ENCODE results near the gene RIOX2.
"Not testable (repeated sequence)": the region's sequence is repeated elsewhere in the genome, so short reads cannot be mapped to it uniquely, and the experiment has no call there.

Gene RIOX2

DNA sequence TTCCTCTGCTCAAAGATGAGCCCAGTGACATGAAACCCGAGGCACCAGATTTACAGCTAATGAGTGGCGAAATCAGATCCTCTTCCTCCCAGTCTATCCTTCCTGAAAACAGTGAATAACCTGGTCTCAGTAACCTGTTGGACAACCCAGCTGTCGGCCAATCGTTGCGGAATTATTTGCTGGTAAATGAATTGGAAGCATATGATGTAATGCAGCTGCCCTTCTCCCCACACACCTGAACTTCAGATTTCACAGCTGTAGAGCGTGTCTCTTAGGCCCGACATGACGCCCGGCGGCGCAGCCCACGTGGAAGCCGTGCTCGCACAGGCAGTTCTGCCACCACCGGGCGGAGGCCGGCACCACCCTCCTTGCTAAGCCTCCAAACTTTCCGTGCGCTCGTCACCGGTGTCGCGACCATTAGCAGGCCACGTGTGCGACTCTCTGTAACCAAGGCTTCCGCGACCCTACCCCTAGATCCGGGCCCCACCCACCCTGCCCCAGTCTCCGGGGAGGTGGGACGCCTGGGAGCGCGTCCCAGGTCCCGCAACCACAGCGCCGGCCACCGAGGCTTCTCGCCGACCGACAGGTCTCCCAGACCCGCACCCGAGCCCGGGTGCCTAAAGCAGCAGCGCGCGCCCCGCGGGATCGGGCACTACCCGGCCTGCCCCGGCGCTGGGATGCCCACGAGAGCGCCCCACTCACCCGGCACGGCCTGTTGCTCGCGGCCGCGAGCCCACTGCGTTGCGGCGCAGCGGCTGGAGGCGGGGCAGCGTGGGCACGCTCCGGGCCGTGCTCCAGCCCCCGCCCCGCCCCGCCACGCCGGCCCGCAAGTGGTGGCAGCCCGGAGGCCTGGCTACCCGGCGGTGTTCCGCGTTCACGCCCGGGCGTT lies at the start of gene RIOX2:
TSS of gene RIOX2 (minus strand) at position 753 of the 889 bp plus-strand sequence. CDS start 4,838 bp downstream, outside the sequence.
- peak; percentile 77 to 84 for DNase-seq

DNA sequence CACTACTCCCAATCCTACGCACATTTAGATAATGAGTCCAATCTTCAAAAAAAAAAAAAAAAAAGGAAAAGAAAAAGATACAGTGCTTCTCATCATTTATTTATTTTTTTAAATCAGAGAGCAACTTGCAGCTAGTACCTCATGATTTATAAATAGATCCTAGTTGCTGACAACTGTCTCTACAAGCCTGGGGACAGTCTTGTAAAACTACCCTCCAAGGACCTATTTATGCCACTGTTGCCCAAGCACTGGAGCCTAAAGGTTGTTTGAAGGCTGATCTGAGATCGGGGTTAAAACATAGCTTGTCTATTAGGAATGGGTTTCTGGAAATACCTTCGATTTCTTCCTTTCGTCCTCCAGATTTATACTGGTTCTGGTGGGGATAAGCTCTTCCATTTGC lies 48.2 kb upstream of the RIOX2 start:
- no peak for DNase-seq

DNA sequence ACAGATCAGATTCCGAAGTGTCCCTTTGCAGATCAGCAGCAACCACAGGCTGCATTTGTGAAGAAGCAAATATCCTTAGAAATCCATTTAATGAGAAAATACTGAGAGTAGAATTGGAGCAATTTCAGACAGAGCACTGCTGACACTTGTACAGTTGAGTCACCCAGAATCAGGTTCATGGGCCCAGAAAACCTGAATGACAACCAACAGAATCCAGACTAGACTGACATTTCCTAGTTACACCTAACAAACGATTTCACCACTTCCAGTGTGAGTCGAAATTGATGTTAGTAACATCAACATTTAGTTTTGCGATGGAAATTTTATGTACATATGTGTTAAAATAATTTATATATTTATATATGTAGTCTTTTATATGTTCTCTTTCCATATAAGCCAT lies 46.1 kb upstream of the RIOX2 start:
- DNase-seq, result no peak

DNA sequence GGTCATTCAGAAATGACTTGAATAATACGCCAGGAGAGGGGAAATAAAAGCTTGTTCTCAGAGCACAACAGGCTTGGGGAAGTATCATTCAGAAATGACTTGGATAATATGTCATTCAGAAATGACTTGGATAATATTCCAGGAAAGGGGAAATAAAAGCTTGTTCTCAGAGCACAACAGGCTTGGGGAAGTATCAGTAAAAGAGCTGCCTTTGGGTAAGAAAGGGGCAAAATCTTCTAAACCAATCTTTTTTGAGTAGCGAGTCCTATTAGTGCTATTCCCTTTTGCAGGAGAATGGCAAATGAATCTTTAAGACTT lies 42.0 kb upstream of the RIOX2 start:
- no peak for DNase-seq

DNA sequence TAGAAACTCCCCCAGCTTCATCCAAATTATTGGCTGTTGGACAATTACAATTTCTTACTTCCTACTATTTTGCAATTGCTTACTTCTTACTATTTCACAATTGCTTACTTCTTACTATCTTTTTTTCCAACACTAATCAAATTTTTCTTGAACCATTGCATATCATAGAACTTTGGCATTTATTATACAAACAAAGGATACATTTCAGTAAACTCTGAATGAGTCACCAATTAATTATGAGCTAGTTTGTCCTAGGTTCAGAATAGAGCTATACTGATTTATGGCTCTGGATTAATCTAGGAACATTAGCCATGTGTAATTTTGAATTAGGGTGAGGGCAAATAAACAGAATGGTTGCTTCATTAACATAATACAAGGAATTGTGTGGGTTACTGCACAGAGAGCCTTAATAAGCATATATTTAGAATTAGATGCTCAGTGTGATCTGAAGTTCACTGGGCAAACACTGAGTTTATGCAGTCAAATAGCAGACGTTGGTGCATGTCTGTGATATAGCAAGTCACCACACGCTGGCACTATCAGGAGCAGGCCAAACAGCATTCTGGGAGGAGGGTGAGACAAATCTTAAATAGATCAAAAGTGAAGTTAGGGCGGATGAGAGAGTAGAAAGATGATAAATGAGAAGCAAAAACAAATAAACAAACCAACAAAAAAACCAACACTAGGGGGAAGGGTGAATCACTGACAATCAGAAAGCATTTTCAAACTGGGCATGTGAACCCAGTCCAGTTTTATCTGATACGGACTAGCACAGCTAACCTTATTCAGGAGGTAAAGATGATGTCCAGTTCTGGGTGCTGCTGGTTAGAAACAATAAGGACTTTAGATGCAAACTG lies 41.4 kb upstream of the RIOX2 start:
- no peak for DNase-seq

DNA sequence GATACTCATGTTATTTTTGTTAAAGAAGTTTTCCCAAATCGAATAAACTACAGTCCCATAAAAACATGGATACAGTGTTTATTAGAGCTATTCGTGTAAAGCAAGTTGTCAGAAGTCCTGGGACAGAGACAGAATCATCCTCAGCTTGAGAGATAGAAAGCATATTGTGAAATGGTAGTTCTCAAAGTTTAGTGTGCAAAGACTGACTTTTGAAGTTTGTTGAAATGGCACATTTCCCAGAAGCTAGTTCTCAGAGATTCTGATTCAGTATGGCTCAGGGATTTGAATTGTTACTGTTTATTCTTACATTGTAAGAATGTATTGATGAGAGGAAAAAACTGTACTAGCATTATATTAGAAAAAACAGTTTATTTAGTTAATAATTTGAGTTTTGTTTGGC lies 40.7 kb upstream of the RIOX2 start:
- no peak for DNase-seq

DNA sequence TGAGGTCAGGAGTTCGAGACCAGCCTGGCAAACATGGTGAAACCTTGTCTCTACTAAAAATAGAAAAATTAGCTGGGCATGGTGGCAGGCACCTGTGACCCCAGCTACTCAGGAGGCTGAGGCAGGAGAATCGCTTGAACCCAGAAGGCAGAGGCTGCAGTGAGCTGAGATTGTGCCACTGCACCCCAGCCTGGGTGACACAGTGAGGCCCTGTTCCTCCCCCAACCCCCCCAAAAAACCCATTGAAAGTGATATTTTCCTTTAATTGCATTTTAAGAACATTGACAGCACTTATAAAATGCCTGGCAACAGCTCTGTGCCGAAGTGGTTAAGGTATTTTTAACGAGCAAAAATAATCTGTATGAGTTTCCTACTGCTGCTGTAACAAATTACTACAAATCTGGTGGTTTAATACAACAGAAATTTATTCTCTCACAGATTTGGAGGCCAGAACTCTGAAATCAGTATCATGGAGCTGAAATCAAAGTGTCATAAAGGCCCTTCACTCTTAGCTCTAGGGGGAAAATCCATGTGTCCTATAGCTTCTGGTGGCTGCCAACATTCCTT lies 38.7 kb upstream of the RIOX2 start:
- not testable (repeated sequence) for DNase-seq

DNA sequence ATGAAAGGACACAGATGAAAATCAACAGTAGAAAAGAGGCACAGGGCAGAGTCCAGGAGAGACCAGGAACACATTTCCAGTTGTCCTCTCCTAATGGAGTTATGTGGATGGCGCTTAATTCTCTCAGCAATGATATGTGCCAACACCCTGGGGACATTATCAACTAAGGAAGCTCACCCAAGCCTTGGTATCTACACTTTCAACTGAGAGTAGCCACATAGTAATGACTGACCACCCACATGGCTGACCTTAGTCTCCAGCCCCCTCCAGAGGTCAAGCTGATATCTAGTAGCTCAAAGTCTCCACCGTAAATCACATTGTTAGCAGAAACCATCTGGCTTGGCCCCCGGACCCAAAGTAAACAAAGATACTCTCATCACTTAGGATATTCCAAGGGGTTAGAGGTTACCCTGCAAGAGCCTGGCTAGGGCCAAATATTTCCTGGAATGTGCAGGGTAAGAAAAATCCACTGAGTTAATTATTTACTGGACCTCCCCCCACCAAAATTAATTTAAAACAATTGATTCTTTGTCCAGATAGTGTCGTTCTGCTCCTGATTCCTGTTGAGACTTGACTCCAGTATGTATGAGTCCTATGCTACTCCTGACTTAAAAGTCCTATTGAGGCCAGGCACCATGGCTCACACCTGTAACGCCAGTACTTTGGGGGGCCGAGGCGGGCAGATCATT lies 38.1 kb upstream of the RIOX2 start:
- no peak for DNase-seq

DNA sequence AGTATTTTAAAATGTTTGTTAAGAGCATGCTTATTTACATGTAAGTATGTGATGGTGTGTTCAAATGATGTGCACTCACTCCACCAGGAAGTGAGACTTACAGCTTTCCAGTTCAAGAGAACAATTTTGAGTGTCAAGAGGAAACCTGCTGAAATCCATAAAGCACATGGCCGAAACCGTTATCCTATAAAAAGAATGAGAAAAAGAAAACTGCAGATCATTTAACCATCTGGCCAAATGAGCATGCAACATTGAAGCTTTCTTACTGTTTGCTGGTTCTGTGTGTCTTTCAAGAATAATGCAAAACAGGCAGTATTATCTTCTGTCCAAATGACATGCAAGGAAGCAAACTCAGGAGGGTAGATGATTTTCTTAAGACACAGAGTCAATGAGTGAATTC lies 36.6 kb upstream of the RIOX2 start:
- DNase-seq, result no peak

DNA sequence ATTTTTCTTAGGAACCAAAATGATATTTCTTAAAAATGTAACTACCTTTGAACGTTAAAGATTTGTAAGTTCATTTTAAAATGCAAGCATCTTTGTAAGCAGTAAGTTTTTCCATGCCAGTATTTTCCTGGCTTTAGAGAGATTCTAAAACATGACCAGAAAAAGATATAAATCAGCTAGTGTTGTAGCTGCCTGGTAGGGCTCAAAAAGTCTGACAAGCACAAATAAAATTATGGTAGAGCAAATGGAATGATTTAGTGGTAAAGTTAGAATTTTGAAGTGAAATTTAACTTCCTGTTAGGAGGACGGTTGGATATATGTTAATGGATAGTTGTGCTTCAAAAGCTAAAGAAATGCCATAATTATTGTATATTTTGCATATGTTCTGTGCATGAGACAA lies 33.2 kb upstream of the RIOX2 start:
- DNase-seq, result no peak

DNA sequence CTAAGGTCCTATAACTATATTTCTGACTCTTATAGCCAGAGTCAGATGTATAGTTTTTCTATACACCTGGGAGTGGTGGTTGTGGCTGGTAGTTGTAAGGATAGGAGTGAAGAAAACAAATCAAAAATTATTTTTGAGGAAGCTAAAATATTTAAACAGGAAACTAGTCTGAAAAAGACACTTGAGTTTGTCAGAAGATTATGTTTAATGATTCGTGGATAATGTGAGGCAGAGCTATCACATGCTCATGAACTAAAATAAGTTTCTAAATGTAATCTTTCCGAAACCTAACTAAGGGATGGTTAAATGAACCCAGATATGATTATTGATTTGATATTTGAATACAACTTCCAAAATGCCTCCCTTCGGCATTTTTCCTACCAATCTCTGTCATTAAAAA lies 32.5 kb upstream of the RIOX2 start:
- no peak for DNase-seq

DNA sequence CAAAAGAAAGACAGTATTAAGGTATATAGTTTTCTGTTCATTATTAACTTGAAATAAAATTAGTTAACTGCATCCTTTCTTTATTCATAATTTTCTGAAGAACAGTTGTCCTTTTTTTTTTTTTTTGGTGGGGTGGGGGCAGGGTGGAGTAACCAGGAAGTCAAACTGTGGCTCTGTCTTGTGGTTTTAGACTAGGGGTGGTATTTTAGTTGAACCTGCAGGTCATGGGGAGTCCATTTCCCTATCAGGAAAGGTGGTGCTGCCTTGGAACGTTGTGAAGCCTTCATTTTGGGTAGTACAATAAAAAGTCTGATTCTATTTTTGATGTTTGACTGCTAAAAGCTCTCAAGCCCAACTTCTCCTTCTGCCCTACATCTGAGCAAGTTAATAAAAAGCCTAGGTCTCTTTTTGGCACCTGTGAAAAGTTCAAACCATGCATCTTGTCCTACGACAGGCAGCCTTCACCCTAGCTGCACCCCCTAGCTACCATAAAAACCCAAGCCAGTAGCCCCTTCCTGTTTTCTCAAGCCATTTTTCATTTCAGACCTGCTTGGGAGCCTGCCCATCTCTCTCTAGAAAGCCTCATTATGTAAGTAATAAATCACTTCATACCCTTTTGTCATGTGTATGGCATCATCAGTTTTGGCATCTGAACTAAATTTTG lies 31.2 kb upstream of the RIOX2 start:
- DNase-seq, result no peak

DNA sequence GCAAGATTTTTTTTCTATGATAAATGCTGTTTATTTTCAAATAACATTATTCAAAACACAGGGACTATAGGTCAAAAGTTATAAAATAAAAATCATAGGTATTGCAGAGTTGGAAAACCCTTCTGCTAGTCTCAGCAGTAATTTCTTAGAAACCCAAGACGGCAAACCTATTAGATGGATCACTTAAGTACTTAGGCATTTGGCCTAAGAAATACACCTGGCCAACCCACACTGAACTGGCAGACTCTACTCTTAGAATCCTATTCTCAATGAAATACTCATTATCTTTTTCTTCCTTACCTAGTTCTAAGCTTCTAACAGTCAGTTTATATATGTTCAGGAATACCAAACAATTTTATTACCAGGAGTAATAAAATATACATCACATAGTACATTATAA lies 30.5 kb upstream of the RIOX2 start:
- no peak for DNase-seq

DNA sequence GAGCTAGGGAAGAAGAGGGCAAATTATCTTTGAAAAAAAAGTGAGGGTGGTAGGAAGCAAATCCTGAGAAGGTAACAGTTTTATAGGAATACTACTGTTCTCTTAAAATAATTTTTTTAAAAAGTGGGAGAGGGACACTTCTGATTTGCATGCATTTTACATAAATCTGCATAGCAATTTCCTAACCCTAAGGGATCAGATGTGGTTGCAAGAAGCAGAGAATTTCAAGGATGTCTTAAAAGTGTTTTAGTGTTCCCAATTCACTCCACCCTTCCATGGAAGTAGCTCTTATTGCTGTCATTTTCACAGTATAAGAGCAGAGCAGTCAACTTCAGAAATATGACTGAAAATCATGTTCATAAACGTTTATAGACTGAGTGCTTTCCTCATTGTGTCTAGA lies 27.8 kb upstream of the RIOX2 start:
- no peak for DNase-seq

DNA sequence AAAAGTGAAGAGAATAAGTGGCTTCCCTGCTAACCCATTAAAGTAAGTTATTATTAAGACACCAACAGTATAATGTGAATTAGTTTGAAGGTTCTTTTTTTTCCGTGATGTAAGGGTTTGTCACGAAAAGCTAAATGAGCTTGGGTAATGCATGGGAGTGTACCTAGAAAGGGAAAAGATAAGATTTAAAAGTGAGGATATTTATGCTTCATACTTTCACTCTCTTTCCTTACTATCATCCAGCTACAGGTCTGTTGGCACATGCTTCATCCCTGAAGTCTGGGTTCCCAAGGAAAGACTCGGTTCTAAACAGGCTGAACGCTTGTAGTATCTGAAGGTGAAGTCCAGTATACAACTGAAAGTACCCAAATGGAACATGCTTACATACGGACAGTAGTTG lies 26.9 kb upstream of the RIOX2 start:
- no peak for DNase-seq

DNA sequence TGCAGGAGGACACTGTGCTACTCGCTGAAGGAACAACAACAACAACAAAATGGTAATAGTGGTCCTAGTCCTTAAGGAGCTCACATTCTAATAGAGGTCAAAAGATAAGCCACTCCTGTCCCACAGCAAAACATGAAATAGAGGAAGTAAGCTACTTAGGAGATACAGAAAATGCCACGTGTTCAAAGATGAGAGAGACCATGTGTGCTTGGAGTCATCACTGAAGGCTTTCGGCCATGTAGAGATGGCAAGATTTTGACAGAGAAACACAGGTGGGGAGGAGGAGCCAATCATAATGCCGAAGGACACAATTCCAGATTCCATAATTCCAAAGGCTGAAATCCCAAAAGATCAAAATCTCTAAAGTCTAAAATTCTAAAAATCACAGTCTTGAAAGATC lies 24.8 kb upstream of the RIOX2 start:
- no peak for DNase-seq

DNA sequence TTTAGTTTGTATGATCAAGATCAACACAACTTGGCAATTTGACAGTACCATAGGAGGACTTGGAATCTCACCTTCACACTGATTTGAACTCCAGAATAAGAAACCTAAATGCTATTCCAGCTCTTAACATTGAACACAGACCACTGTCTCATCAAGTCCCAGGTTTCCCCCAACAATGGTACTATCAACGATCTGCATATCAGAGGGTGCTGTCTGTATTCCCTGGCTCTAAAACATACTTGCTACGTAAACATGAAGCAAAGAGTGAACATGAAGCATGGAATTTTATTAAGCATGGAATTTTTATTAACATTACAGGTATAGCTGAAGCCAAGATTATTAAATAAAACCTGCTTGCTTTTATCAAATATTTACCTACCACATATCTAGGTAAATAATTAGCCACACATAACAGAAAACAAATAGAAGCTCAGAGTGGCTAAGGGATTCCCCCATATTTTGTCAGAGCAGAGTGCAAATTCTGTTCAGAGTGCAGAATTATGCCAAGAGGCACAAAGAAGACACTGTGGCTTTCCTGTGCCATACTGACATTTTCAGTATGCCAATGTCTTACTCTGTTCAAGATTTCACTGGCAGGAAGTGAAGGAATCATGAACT lies 22.2 kb upstream of the RIOX2 start:
- DNase-seq, result no peak

DNA sequence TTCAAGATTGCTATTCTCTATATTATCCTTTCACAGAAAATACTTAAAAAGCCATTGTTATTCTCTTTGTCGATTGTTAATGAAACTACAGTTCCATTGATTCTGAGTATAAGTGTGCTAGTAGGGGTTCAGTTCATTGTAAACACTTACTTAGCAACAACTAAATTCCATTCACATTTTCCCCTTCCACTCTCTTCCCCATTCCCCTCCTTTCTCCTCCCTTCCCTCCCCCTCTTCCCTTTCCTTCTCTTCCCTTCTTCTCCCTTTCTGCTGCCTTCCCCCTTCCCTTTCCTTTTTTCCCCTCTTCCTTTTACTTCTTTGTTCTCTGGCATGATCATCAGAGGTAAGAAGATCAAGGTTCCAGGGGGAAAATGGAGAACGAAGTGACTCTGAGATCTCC lies 21.3 kb upstream of the RIOX2 start:
- DNase-seq, result no peak

DNA sequence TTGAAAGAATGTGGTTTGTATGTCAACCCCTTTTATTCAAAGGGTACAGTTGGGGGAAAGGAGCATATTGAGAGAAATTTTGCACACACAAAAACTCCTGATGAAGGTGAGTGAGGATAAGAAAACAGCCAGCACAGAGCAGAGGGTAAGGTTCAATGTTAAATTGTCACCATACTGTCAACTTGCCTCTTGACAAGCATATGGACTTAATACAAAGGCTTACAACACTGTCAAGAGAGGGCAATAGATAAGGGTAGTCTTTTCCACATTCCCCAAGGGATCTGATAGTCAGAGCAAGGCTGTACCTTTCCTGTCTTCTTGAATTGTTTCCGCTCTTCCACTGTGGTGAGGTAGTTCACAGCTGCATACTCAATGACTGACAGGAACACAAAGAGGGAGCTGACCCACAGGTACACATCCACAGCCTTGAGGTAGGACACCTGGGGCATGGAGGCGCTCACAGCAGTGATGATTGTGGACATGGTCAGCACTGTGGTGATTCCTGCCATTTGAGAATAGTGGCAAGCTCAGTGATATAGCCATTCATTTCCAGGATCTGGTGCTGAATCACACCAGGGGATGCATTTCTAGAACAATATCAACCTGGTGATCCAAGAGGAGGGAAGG lies 20.4 kb upstream of the RIOX2 start:
- DNase-seq, result no peak

DNA sequence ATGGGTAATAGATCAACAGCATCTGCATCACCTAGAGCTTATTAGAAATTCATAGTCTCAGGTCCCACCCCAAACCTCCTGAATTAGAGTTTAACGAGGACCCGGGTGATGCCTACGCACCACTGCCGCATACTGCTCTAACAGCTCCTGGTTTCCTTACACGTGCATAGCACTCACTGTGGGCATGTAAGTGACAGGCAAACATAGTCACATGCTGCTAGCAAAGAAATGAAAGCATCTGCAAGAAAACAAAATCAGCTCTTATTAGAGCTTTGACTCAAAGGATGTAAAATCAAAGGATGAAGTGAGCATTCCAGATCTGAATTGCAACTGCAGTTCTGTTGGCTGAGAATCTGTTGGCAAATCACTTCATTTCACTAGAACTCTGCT lies 19.1 kb upstream of the RIOX2 start:
- DNase-seq, result peak in 1 of 2 experiments; percentile 29

DNA sequence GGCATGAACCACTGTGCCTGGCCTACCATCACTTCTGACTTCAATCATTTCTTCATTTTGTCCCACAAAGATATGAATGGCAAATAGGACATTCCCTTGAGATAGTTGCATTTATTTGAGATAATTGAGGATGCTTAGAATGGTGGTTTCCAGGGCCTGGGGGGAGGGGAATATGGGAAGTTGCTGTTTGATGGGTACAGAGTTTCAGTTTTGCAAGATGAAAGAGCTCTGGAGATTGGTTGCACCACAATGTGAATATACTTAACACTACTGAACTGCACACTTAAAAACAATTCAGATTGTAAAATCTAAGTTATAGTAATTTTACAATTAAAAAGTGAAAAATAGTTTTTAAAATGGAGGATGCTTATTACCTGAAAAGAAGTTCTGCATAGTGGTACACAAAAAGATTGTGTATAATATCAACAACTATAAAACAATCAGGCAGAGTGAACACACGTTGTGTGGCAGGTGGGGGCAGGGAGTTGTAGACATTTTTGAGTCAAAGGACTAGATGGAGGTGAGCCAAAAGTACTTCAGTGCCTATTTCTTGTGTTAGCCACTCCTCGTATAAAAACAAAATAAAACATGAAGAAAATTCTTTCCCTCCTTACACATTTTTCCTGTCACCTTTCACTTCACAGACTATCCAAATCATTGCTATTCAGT lies 18.5 kb upstream of the RIOX2 start:
- DNase-seq, result no peak

All from stimulated activated CD4-positive, alpha-beta T cell treated with anti-CD3 and anti-CD28 coated beads, Interleukin-4, amount 100 ng/mL, for 4 hours (primary cell).